GM18502 (cell line): ENCODE data around the gene IDH1.
"Not testable (repeated sequence)": the region's sequence is repeated elsewhere in the genome, so short reads cannot be mapped to it uniquely, and the experiment has no call there.

Experiments used
- ATAC-seq: cut with Tn5 transposase; IDR thresholded peaks from one replicate; pipeline ENCODE4 v1.9.1; 2021; ENCODE audit warnings: mild to moderate bottlenecking; ENCODE audit not compliant: unreplicated experiment, poor library complexity

Gene IDH1

DNA sequence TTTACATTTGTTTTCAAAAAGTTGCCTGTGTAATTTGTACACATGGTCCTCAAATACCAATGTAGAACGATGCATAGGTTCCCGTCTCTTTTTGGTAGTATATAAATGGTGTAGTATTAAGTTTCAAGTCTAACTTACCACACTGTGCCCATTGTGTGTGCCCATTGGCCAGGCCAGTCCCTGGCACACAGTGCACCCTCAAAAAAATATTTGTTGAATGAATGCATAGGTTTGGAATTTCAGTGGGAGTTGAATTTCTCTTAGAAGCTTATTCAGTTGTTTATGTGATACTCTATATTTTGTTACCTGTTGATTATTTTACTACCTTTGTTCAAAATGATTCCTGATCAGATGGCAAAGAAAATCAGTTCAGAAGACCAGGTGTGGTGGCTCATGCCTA is 30.1 kb downstream of the IDH1 start:
- ATAC-seq = no peak

DNA sequence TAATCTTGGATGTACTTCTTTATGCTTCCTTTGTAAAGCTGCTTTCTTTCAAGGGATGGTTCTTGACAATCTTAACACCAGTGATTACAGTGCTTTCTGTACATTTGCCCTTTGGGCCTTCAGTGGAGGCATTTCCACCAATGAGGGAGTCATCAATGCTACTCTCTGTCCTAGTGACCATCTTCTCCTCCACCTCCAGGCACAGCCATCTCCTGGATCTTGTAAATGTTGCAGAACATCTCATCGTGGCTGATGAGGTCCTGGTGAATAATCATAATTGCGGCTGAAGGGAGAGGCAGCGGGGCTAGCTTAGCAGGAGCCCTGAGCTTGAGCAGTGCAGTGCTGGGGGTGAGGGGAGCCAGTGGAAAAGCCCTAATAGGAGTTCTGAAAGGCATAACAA is 32.5 kb downstream of the IDH1 start:
- ATAC-seq = no peak

DNA sequence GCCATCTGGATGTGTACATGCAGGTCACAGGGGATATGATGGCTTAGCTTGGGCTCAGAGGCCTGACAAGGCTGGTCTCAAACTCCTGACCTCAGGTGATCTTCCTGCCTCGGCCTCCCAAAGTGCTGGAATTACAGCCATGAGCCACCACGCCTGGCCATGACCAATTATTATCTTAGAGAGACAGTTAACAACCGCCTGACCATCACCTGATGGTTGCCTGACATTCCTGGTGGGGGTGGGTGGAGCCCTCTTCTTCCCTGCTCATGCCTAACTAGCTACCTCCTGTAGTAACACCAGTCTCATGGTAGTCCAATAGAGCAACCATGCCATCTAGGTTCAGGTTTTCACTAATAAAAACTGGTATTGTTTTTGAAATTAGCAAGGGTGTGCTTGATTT is 33.0 kb downstream of the IDH1 start:
- not testable (repeated sequence) for ATAC-seq

DNA sequence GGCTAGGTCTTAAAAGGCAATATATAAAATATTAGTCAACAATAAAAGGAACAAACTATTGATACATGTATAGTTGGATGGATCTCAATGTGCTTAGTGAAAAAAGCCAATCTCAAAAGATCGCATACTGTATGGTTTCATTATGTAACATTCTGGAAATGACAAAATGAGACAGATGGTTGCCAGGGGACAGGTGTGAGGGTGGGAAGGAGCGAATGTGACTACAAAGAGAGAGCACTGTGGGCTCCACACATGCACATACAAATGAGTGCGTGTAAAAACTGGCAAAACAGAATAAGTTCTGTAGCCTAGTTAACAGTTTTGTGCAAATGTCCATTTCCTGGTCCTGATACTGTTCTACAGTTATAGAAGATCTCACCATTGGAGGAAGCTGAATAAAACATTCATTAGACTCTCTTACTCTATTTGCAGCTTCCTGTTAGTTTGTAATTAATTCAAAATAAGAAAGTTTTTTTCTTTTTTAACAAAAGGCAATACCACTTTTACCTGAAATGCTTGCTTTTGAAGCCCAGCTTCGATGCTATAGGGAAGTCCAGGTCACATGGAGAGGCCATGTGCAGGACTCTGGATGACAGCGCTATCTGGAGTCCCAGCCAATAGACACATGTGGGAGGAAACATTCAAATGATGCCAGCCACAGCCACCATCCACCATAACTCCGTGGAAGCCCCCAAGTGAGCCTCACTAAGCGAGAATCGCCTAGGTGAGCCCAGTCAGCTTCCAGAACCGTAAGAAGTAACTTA is 44.0 kb downstream of the IDH1 start:
- no peak for ATAC-seq

DNA sequence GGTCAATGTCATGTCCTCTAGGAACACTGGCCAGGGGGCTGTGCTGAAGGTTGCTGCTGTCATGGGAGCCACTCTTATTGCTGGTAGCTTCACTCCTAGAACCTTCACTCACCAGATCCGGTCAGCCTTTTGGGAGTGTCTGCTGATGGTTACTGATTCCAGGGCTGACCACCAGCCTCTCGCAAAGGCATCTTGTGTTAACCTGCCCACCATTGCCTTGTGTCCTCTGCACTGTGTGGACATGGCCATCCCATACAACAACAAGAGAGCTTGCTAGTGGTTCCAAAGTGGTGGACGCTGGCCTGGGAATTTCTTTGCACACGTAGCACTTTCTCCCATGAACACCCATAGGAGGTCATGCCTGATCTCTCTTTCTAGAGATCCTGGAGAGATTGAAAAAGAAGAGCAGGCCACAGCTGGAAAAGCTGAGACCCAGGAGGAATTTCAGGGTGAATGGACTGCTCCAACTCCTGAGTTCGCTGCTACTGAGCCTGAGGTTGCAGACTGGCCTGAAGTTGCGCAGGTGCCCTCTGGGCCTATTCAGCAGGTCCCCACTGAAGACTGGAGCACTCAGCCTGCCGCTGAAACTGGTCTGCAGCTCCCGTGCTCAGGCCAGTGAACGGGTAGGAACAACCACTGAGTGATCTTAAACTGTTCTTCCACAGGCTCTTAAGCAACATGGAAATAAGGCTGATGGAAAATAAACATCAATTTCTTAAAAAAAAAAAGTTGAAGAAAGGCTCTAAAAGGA is 46.4 kb downstream of the IDH1 start:
- no peak for ATAC-seq

DNA sequence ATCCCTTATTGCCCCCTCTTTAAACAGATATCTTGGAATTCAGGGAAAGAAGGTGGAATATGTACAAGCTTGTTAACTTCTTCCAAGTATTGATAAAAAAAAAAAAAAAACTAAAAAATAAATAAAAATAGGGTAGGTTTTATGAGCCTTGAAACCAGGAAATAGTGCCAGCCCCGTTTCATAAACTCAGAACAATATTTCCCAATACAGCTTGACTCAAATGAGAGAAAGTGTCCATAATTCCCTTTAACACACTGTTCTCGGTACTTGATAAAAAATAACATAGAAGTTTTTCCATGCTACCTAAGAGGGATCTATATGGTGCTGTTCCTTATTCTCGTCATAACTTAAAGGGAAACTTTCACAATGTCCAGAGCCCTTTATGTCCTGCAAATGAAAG is 47.1 kb downstream of the IDH1 start:
- ATAC-seq = no peak

DNA sequence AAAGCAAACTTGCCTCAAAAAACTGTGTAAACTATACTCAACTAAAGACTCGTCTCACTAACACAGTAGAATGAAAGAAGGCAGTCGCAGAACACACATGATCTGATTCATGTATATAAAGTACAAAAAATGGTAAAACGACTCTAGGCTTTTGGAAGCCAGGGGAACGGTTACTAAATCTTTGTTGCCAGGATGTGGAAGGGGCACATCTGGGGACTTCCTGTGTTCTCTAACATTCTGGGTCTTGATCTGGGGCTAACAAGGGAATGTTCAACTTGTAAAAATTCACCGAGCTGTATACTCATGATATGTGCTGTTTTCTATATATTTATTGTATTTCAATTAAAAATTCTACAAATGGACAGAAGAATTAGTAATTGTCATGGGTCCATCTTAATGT is 50.7 kb downstream of the IDH1 start:
- ATAC-seq = no peak

DNA sequence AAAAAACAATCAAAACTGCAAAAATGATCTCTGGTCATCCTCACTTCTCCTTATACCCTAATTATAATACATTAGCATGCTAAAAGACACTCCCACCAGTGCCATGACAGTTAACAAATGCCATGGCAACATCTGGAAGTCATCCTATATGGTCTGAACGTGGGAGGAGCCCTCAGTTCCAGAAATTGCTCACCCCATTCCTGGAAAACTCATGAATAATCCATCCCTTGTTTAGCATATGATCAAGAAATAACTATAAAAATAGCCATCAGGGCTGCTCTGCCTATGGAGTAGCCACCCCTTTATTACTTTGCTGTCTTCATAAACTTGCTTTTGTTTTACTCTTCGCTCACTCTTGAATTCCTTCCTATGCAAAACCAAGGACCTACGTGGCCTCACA is 59.3 kb downstream of the IDH1 start:
- ATAC-seq = no peak

DNA sequence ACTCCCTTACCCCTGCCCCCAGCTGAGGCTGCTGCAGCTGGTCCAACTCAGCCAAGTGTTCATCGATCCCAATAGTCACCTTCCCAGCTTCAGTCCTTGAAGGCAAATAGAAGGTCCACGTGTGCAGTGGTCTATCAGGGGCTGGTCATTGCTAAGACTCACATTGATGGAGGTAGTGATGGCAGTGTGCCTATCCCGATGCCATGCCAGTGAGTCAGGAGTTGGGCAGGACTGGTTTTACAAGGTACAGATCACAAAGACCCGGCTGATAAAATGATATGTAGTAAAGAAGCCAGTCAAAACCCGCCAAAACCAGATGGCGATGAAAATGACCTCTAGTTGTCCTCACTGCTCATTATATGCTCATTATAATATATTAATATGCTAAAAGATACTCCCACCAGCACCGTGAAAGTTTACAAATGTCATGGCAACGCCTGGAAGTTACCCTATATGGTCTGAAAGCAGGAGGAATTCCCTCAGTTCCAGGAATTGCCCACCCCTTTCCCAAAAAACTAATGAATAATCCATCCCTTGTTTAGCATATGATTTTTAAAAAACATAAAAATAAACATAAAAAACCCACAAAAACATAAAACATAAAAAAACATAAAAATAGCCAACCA is 62.1 kb downstream of the IDH1 start:
- ATAC-seq = no peak

DNA sequence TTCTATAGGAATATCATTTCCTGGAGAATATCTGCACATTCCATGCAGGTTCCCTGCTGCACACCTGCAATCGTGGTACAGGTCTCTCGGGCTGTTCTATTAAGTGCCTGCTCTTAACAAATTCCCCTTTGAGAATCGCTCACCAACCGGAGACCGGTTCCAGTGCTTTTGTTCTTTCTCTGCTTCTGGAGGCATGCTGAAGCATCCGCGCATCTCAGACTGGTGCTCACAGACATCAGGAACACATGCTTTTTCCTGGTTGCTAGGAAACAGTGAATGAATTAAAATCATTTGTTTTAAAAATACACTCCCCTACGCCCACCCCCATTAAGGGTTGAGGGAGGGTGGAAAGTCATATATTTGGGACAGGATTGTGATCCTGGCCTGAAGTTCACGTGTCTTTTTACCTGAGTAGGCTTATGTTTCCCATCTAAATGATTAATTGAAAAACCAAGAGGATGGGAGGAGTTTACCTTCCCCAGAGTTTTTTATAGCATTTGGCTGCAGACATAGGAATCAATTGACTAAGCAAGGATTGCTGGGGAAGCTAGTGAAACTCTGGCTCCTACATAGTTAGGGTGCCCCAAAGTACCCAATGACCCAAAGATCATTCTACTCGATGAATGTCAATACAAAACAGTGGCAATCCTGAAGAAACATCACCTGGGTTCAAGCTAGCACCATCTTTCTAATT is 64.9 kb downstream of the IDH1 start, which contains the start of gene C2orf80:
Gene C2orf80, minus strand, starts transcription at position 221 of the 694 bp plus-strand sequence. CDS start 3,044 bp downstream, outside the sequence.
- no peak for ATAC-seq

DNA sequence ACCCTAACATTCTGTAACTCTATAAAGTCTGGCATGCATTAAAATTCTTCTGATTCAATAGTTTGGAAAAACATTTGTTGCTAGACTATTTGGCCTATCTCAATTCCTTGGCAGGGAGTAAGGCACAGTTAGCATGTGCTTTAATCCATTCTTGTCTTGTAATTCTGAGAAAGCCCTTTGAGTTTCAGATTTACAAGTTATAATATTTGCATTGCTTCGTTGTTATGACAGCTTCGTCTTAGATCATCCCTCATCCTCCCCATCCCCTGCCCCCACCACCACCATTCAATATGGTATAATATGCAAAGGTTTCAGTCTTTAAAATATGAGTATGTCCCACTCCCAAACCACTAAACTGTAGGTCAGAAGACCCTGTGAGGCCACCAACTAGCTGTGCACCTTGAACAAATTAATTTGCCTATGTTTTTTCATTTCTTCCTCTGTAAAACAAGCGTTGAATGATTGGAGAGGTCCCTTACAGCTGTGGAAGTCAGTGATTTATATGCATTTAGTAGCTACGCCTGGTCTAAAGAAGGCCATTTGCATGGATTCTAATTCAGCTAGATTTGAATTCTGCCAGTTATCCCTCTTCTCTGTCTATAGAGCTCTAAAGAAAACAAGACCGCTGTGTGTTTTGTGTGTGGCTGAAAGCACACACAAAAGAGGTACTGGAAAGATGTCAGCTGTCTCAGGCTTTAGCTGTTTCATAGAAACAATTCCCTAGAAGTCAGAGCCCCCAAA is 65.6 kb downstream of the IDH1 start:
- no peak for ATAC-seq

DNA sequence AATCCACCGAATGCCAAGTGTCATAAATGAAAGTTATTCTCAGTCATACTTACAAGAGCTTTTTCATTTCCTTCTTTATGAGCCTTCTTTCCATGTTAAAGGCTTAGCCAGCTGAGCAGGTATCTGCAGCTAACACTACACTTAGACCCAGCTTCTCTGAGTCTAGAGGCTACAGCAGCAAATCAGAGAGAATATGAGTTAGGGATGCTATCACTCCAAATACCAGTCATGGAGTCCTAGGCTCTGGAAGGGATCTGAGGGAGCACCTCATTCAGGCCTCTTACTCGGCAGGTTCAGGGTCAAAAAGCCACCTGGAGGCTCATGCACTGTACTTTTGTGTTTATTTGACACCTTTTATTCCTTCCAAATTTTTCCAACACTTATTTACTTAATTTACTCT is 68.0 kb downstream of the IDH1 start:
- no peak for ATAC-seq

DNA sequence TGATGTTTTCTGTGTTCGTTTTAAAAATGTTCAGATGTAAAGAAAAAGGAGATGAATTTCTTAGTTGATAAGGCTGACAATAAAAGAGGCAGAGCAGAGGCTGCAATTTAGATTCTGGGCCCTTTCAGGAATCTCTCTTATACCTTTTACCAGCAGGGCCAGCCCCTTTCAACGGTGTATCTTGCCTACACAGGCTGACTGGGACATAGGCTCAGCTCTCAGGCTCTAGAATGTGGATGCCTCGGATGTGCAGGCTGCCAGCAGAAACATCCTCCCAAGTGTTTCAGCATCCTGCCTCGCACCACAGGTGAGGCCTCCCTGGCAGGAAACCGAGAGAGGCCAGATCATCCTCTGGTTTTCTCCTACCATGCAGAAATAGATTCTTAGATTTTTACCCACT is 68.4 kb downstream of the IDH1 start:
- ATAC-seq = no peak
